GM12801 (cell line): ENCODE data around the gene FRMD4B.

Source experiments
- TF ChIP-seq, protein P1 (sequence below): IDR thresholded peaks from one replicate; pipeline ENCODE4 v1.5.1; 2011; ENCODE audit warnings: control low read depth; ENCODE audit not compliant: insufficient read length; ENCODE audit errors: extremely low read depth

Gene FRMD4B

DNA sequence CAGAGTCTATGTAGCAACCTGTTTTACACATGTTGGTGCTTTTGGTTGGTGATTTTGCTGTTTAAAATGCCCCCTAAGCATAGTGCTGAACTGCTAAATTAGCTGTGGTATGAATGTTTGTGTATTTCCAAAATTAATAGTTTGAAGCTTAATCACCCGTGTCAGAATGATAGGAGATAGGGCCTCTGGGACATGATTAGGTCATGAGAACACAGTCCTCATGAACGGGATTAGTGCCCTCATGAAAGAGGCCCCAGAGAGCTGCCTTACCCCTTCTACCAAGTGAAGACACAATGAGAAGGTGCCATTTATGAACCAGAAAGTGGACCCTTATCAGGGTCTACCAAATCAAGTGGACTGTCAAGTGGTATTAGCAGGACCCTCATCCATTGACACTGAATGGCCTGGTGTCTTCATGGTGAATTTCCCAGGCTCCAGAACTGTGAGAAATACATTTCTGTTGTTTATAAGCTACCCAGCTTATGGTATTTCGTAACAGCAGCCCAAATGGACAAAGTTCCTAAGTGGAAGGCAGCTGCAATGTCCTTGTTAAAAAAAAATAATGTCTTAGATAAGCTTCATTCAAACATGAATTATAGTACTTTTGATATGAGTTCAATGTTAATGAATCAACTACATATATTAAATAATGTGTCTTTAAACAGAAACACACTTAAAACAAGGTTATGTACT lies 37.7 kb upstream of the FRMD4B start:
- TF ChIP-seq, protein P1, sequence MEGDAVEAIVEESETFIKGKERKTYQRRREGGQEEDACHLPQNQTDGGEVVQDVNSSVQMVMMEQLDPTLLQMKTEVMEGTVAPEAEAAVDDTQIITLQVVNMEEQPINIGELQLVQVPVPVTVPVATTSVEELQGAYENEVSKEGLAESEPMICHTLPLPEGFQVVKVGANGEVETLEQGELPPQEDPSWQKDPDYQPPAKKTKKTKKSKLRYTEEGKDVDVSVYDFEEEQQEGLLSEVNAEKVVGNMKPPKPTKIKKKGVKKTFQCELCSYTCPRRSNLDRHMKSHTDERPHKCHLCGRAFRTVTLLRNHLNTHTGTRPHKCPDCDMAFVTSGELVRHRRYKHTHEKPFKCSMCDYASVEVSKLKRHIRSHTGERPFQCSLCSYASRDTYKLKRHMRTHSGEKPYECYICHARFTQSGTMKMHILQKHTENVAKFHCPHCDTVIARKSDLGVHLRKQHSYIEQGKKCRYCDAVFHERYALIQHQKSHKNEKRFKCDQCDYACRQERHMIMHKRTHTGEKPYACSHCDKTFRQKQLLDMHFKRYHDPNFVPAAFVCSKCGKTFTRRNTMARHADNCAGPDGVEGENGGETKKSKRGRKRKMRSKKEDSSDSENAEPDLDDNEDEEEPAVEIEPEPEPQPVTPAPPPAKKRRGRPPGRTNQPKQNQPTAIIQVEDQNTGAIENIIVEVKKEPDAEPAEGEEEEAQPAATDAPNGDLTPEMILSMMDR, result no peak

DNA sequence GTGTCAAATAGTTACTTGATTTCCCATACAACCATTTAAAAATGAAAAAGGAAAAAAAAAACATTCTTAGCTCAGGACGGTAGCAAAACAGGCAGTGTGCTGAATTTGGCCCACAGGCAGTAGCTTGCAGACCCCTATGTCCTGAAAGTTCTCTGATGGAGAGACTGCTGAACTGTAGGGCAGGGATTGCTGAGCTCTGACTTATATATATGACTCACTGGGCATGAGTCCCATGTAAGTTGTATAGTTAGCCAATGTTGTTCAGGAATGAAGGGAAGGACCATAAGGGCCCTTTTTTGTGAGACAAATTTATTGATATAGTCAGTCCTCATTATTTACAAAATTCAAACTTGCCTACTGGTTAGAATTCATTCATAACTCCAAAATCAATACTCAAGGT lies 36.9 kb upstream of the FRMD4B start:
- TF ChIP-seq, protein P1, result no peak

DNA sequence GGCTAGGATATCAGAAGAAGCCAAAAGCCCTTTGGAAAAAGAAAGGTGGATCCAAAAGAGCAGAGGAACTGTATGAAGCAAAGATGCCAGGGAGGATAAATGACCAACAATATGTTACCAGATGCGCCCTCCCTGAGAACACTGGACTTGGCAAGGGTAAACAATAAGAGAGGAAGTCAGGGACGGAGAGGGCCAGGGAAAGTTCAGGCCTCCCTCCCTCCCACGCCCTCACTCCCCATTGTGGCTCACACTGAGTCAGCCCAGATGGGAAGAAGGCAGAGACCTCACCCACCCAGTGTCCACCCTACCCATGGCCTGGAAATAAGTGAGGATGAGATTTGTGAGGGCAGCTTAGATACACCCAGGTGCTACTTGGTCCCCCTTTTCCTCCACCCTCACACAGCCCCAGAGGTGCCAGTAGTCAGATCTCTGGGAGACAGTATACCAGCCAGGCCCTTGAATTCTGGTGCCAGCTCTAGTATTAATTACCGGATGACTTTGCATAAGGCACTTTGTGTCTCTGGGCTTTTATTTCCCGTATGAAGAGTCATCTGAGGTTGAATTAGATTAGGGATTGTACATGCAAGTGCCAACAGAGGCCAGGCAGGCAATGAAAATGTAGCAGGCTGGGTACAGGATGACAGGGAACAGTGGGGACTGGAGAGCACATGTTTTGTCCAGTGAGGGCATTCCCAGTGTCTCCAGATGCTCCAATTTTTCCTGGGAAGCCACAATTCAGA lies 35.1 kb upstream of the FRMD4B start:
- TF ChIP-seq, protein P1, result no peak

DNA sequence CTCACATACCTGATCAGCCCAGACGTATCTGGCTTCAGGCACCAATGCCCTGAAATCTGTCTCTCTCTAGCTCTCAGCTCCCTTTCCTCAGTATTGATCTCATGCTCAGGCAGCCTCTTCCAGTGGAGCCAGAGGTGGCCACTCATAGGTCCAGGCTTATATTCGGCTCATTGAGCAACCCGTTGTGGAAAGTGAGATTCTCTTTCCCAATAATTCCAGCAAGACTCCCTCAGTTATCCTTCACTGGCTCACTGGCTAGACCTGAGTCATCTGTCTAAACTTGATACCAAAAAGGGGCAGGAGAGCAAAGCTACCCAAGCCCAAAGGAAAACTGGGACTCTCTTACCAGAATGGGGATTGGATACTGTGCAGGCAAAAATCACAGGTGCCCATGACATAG lies 33.4 kb upstream of the FRMD4B start:
- TF ChIP-seq, protein P1, result no peak

DNA sequence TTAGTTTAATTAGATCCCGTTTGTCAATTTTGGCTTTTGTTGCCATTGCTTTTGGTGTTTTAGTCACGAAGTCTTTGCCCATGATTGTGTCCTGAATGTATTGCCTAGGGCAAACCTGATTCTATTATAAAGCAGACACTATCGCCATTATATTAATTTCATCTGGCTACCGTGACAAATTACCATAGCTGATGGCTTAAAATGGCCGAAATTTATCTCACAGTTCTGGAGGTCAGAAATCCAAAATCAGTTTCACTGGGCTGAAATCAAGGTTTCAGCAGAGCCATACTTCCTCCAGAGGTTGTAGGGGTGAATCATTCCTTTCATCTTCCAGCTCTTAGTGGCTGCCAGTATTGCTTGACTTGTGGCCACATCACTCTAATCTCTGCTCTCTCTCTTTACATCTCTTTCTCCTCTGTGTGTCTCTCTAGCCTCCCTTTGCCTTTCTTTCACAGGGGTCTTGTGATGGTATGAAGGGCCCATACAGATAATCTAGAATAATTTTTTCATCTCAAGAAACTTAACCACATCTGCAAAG lies 31.7 kb upstream of the FRMD4B start:
- TF ChIP-seq, protein P1, result no peak

DNA sequence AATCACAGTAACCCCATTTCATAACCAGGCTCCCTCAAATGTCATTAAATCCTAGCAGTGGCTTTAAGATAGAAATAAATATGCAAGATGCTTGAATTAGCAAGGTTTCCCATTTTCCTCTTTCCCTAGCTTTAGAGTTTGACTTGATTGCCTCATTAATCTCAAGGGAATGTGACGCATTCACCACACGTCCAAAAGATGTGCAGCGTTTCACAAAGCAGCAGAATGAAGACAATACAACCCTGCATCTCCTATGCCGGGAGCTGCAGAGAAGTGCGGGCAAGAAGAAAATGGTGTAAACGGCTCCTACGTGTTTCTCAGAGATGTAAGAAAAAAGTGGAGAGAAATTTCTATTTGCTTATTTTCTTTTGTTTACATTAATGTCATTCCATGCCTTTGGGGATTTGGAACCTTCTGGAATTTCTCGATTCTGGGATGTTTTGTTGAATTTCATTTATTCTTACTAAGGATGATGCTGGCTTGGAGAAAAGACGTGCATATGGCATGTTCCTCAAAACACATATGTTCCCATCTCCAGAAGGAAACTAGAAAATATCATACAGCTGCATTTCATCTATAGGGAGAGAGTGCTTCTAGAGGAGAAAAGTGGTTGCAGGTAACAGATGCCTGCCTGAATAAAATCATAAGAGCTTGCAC lies 27.8 kb upstream of the FRMD4B start:
- TF ChIP-seq, protein P1, result no peak

DNA sequence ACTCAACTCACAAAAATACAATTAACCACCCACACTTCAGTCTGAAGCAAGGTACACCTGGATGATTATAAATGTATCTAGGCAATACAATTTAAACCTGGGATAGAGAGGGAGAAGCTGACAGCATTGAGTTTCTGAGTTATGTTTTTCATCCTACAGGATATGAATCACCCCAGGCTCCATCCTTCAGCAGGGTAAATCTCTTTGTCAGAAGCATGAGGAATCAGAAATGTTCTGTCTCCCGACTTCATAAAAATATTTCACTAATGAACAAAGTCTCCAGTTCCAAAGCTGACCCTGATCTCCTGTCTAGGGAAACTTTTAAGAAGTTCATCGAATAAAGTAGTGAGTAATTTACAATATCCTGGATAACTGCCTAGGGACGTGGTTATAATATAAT lies 25.5 kb upstream of the FRMD4B start:
- TF ChIP-seq, protein P1, result no peak
